ENCODE measurements around the gene DCAF8. TPM values are rescaled to one million over a fixed set of nuclear protein-coding genes. Genes with fewer than 3 reads are reported as not detected.

DCAF8 gene
- total RNA-seq, 2 donors from 2014 or later = 72.0 to 86.1 TPM

GRCh38 chr1:160206421-160207117, 55.8 kb downstream of the DCAF8 start:
- TF ChIP-seq, protein P1, sequence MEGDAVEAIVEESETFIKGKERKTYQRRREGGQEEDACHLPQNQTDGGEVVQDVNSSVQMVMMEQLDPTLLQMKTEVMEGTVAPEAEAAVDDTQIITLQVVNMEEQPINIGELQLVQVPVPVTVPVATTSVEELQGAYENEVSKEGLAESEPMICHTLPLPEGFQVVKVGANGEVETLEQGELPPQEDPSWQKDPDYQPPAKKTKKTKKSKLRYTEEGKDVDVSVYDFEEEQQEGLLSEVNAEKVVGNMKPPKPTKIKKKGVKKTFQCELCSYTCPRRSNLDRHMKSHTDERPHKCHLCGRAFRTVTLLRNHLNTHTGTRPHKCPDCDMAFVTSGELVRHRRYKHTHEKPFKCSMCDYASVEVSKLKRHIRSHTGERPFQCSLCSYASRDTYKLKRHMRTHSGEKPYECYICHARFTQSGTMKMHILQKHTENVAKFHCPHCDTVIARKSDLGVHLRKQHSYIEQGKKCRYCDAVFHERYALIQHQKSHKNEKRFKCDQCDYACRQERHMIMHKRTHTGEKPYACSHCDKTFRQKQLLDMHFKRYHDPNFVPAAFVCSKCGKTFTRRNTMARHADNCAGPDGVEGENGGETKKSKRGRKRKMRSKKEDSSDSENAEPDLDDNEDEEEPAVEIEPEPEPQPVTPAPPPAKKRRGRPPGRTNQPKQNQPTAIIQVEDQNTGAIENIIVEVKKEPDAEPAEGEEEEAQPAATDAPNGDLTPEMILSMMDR (IDR thresholded peaks at IDR 0.05) = no peak
- Histone ChIP-seq H3K36me3 (peaks cover 4% of the 10 kb centered on the region), H3K27ac (peak overlapping the region; percentile 70), H3K27me3 (no peaks in the 10 kb centered on the region), H3K4me1 (no peaks in the 10 kb centered on the region), H3K9ac (ENCODE audit: low read depth in 2 of 2, low read length in 2 of 2) (peak overlapping the region; percentile 33 to 76), H3K4me3 (peak overlapping the region; percentile 87), H3K9me3 (no peaks in the 10 kb centered on the region)
- no peak for DNase-seq
- intact Hi-C loops (cut with DNase I) = no loop called here

GRCh38 chr1:160206036-160206389, 56.3 kb downstream of the DCAF8 start:
- TF ChIP-seq, protein P1 (IDR thresholded peaks at IDR 0.05) = no peak
- DNase-seq = peak; percentile 41
- Histone ChIP-seq H3K4me1 (no peaks in the 10 kb centered on the region), H3K4me3 (peak overlapping the region; percentile 87), H3K36me3 (no peaks in the 10 kb centered on the region), H3K27ac (peak overlapping the region; percentile 70), H3K9ac (ENCODE audit: low read depth in 2 of 2, low read length in 2 of 2) (peak overlapping the region; percentile 76 to 95), H3K27me3 (no peaks in the 10 kb centered on the region), H3K9me3 (no peaks in the 10 kb centered on the region)
- intact Hi-C loops (cut with DNase I) = no loop called here

- Histone ChIP-seq H3K27ac (peak within 1 kb of the TSS; percentile 70), H3K9ac (ENCODE audit: low read depth in 2 of 2, low read length in 2 of 2) (peak within 1 kb of the TSS; percentile 76 to 95), H3K36me3 (no peaks in the 10 kb centered on the region), H3K4me1 (no peaks in the 10 kb centered on the region), H3K27me3 (no peaks in the 10 kb centered on the region), H3K4me3 (peak within 1 kb of the TSS; percentile 87), H3K9me3 (no peaks in the 10 kb centered on the region)
- intact Hi-C loops (cut with DNase I) = no loop called here
- TF ChIP-seq, protein P1 (IDR thresholded peaks at IDR 0.05) = no peak
- peak; percentile 78 for DNase-seq
These were observed 56.9 kb downstream of the DCAF8 start, which contains the start of gene PEA15 for GRCh38 chr1:160205242-160206035. PEA15 (plus strand) TSS chr1:160205384; CDS start chr1:160211545, 6,161 bp downstream.

GRCh38 chr1:160204526-160205241, 57.7 kb downstream of the DCAF8 start:
- intact Hi-C loops (cut with DNase I) = no loop called here
- peak overlapping the region; percentile 41 to 60 for H3K9ac ChIP-seq (ENCODE audit: low read depth in 2 of 2, low read length in 2 of 2)

GRCh38 chr1:160200786-160201185, 61.6 kb downstream of the DCAF8 start:
- Histone ChIP-seq H3K9ac (ENCODE audit: low read depth in 2 of 2, low read length in 2 of 2) (no peak overlapping the region), H3K4me3 (no peak overlapping the region), H3K27me3 (no peaks in the 10 kb centered on the region), H3K36me3 (no peaks in the 10 kb centered on the region), H3K4me1 (no peaks in the 10 kb centered on the region), H3K9me3 (no peaks in the 10 kb centered on the region), H3K27ac (no peak overlapping the region)
- DNase-seq = no peak
- TF ChIP-seq, protein P1 (IDR thresholded peaks at IDR 0.05) = no peak
- intact Hi-C loops (cut with DNase I) = no loop called here

More at GRCh38 chr1:160204526-160205241, 57.7 kb downstream of the DCAF8 start:
- DNase-seq = no peak
- peak overlapping the region; percentile 70 for H3K27ac ChIP-seq
- TF ChIP-seq, protein P1 (IDR thresholded peaks at IDR 0.05) = no peak
- H3K36me3 ChIP-seq = no peaks in the 10 kb centered on the region
- H3K4me3 ChIP-seq = peak overlapping the region; percentile 87
- no peaks in the 10 kb centered on the region for H3K9me3 ChIP-seq
- H3K4me1 ChIP-seq = no peaks in the 10 kb centered on the region
- no peaks in the 10 kb centered on the region for H3K27me3 ChIP-seq
